SU-DHL-6 (cell line): Measurements from ENCODE around the gene SULT2B1.

ENCODE experiments used
- EZH2phosphoT487 ChIP-seq: fragments of 200-600 bp; sonication (generic), shearing (Covaris generic); conservative IDR thresholded peaks from 2 replicates; pipeline ENCODE4 v1.6.1; 2018; ENCODE audit warnings: mild to moderate bottlenecking, antibody characterized with exemption, low read length, moderate library complexity, mixed read lengths
- TF ChIP-seq, protein P1 (sequence below): fragments of 200-600 bp; sonication (generic); IDR thresholded peaks from one replicate; pipeline ENCODE4 v1.5.1; 2017; ENCODE audit warnings: antibody characterized with exemption, mild to moderate bottlenecking, low read length, moderate library complexity; ENCODE audit not compliant: insufficient read depth, poor library complexity, severe bottlenecking

DNA sequence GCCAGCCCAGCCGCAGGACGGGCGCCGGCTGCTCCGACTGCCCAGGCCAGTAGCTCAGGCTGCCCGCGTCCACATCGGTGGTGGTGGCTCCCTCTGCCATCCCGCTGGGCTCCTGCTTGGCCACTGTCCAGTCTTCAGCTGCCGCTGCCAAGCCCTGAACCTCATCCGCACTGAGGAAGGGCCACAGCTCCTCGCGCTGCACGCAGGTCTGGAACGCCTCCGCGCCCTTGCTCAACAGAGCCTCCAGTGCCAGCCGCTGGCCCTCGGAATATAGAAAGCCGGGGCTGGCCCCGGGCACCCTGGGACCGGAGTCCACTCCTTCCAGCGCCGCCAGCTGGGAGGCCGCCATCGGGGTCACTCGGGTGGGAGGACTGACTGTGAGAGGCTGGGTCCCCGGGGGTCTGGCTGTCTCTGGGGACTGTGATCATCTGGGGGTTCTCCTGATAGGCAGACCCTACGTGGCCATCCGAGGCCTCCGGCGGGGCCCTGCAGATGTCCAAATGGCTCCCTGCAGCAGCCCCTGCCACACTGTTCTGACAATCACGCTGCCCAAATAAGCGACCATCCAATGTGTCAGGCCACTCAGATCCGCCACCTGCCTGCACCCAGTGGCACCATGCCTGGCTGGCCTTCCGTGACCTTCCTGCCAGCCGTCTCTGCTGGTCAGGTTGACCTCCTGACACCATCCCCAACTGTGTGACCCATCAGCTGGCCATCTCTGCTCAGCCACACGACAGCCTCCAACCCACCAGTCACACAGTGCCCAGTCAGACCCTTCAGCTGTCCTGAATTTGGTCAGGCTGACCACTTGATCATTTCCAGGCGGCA lies 61.3 kb downstream of the SULT2B1 start:
- TF ChIP-seq, protein P1, sequence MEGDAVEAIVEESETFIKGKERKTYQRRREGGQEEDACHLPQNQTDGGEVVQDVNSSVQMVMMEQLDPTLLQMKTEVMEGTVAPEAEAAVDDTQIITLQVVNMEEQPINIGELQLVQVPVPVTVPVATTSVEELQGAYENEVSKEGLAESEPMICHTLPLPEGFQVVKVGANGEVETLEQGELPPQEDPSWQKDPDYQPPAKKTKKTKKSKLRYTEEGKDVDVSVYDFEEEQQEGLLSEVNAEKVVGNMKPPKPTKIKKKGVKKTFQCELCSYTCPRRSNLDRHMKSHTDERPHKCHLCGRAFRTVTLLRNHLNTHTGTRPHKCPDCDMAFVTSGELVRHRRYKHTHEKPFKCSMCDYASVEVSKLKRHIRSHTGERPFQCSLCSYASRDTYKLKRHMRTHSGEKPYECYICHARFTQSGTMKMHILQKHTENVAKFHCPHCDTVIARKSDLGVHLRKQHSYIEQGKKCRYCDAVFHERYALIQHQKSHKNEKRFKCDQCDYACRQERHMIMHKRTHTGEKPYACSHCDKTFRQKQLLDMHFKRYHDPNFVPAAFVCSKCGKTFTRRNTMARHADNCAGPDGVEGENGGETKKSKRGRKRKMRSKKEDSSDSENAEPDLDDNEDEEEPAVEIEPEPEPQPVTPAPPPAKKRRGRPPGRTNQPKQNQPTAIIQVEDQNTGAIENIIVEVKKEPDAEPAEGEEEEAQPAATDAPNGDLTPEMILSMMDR = no peak
- TF ChIP-seq EZH2phosphoT487 = no peak
